ENCODE data around the gene TENM3.

Gene TENM3

DNA sequence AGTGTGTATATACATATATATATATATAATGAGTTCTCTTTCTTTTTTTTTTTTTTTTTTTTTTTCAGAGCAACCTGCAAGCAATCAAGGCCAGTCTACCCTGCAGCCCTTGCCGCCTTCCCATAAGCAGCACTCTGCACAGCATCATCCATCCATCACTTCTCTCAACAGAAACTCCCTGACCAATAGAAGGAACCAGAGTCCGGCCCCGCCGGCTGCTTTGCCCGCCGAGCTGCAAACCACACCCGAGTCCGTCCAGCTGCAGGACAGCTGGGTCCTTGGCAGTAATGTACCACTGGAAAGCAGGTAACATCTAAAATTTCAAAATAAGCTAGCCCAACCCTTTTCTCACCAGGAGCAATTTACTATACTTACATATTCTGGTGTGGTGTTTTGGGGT, 357.7 kb downstream of the TENM3 start:
- peak; percentile 7; the same call in 1 of the 2 replicates for TF ChIP-seq GATA2 (IDR thresholded peaks at IDR 0.05; ENCODE audit: low read depth, low read length)
- TF ChIP-seq GATA3 (IDR thresholded peaks at IDR 0.05; ENCODE audit: low read depth, low read length): no peak

DNA sequence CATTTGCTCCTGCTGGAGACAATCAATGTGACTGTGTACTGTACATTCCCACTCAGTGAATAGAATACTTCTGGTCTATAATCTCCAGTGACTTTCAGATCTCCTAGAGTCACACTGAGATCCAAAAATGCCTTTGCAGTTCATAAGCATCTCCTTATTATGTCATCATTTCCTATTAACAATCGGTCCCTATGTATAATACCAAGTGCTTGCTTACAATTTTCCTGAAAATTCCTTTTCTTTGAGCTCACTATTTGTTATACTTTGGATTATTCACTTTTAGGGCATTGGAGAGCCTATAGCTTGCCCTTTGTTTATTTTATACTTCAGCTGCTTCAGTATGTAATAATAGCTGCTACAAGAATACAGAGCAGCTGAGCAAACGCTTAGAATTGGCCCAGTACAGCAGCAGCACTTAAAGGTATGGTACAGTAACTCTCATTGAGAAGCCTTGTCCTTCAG, 361.0 kb downstream of the TENM3 start:
- TF ChIP-seq GATA3 (IDR thresholded peaks at IDR 0.05; ENCODE audit: low read depth, low read length) (no peak), GATA2 (IDR thresholded peaks at IDR 0.05; ENCODE audit: low read depth, low read length) (no peak)

DNA sequence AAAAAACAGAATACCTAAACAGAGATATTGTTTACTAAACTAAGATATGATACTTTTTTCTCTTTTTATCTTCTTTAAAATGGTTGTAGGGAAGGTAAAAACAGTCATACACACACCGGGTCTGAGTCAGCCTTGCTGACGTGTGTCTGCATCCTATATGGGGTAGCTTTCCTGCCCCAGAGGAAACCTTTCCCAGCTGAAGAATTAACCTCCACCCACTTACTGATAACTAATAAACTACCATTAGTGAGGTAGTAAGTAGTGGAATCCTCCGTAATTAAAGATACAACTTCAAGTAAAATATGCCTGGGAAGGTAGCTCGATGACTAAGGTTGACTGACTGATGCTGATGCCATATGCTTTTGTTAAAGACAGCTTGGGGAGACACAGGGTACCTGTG, 361.8 kb downstream of the TENM3 start:
- TF ChIP-seq GATA3 (IDR thresholded peaks at IDR 0.05; ENCODE audit: low read depth, low read length) (no peak), GATA2 (IDR thresholded peaks at IDR 0.05; ENCODE audit: low read depth, low read length) (no peak)

DNA sequence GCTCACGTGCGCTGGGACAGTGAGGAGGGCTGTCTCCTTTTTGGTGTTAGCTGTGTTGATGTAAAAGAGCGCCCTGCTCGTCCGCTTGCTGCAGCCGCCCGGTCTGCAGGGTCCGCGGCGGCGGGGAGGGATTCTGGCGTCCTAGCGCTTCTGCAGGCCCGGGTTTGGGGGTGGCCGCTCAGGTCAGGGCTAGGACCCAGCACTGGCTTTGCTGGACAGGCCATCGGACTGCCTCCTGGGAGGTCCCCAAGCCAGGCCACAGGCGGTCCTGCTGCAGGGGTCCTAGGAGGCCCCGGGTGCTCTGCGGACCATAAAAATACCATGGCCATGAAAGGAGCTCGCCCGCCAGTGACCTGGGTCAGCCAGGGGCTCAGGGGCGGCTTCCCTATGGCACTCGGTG, 365.3 kb downstream of the TENM3 start:
- TF ChIP-seq GATA2 (IDR thresholded peaks at IDR 0.05; ENCODE audit: low read depth, low read length) (no peak), GATA3 (IDR thresholded peaks at IDR 0.05; ENCODE audit: low read depth, low read length) (no peak)

DNA sequence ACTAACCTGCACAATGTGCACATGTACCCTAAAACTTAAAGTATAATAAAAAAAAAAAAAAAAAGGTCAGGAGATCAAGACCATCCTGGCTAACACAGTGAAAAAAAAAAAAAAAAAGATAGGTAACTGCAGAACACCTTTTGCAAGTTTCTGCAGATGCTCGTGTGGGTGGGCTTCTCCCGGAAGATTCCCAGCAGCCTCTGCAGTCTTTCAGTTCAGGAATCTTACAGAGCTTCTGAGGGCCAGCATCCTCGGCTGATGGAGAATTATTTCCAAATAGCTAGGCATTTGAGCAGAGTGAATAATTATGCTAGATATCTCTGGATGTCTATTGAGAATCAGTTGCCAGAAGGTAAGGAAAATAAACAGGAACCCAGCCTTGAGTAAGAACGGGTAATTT, 373.3 kb downstream of the TENM3 start:
- TF ChIP-seq GATA3 (IDR thresholded peaks at IDR 0.05; ENCODE audit: low read depth, low read length) (no peak), GATA2 (IDR thresholded peaks at IDR 0.05; ENCODE audit: low read depth, low read length) (no peak)

DNA sequence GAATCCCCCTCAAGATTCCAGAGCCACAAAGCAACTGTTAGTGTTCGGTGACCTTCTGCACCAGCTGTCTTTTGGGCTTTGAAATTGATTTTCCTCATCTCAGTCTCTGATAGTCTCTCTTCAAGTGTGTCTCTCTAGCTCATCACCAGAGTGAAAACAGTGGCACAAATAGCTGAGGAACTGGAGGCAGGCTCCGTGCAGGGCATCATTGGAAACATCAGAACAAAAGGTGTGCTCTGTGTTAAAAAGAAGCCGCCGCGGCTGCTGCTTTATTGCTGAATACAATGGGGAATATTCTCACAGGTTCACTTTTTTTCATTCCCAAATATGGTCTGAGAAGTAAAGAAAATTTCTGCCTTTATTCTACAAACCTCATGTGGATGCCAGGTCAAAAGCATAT, 376.5 kb downstream of the TENM3 start:
- TF ChIP-seq GATA3 (IDR thresholded peaks at IDR 0.05; ENCODE audit: low read depth, low read length) (no peak), GATA2 (IDR thresholded peaks at IDR 0.05; ENCODE audit: low read depth, low read length) (no peak)

DNA sequence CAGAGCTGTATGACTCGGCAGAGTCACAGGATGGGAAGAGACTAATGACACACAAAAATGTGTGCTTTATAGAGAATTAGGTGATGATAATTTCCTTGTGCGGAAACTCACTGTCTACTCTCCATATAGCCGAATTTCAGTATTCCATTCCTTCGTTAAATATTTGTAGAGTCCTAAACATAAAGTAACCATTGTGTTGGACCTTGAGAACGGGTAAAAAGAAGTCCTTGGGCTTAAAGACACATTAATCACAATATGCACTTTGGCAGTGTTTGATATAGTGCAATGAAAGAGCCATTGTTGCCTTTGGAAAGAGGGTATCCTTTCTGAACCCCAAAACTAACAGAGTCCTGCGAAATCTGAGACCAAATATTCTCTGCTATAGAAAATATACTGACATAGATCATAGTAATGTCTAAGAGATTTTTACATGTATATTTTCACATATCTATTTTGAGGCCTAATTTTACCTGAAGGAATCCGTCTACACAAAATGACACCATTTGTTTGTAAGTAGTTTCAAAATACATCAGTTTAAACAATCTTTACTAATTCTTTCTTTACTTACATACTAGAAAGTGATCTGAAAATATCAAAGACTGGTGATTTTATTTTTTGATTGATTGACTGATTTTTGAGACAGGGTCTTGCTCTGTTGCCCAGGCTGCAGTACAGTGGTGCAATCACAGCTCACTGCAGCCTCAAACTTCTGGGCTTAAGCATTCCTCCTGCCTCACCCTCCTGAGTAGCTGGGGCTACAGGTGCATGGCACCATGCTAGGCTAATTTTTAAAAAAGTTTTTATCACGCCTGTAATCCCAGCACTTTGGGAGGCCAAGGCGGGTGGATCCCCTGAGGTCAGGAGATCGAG, 377.1 kb downstream of the TENM3 start:
- TF ChIP-seq GATA3 (IDR thresholded peaks at IDR 0.05; ENCODE audit: low read depth, low read length) (no peak), GATA2 (IDR thresholded peaks at IDR 0.05; ENCODE audit: low read depth, low read length) (no peak)

DNA sequence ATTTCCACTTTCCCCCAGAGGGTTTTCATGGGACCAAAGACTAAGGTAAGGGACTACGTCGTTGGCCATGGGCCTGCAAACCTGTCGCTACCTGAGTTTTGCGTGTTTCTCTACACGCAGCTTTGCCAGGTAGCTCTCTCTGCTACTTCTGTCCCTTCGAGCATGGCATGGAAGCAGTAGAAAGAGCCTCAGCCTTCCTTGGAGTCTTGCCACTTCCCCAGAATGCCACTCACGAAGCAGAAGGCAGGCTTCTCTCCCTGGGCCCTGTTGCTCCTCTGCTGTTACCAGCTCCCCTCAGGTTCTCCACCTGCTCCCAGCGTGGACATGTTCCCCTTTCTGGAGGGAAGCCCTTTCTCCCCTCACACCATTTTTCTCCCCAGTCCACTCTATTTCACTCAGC, 381.1 kb downstream of the TENM3 start:
- TF ChIP-seq GATA2 (IDR thresholded peaks at IDR 0.05; ENCODE audit: low read depth, low read length) (no peak), GATA3 (IDR thresholded peaks at IDR 0.05; ENCODE audit: low read depth, low read length) (no peak)

DNA sequence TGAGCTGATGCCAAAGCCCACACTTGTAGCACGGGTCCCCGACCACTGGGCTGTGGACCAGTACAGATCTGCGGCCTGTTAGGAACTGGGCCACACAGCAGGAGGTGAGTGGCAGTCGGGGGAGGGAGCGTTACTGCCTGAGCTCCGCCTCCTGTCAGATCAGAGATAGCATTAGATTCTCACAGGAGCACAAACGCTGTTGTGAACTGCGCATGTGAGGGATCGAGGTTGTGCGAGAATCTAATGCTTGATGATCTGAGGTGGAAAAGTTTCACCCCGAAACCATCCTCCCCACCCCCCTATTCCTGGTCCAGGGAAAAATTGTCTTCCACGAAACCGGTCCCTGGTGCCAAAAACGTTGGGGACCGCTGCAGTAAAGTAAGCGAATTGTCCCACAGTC, 382.0 kb downstream of the TENM3 start:
- TF ChIP-seq GATA2 (IDR thresholded peaks at IDR 0.05; ENCODE audit: low read depth, low read length) (no peak), GATA3 (IDR thresholded peaks at IDR 0.05; ENCODE audit: low read depth, low read length) (no peak)

DNA sequence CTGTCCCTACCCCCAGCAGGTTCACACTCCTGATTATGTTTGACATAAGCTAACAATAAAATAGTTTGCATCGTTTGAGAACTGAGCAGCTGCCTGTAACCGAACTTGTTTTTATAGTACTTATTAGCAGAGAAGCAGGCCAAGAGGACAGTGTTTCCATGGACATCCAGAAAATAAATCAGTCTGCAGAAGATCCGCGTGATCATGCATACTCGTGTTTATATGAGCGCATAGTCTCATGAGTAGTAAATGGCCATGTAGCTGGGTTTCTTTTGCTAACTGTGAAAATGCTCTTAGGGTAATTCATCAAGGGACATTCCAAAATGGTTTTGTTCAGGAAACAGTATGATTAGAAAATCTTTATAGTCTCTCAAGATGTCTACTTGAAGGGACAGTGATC, 384.8 kb downstream of the TENM3 start:
- no peak for TF ChIP-seq GATA2 (IDR thresholded peaks at IDR 0.05; ENCODE audit: low read depth, low read length)
- no peak for TF ChIP-seq GATA3 (IDR thresholded peaks at IDR 0.05; ENCODE audit: low read depth, low read length)

DNA sequence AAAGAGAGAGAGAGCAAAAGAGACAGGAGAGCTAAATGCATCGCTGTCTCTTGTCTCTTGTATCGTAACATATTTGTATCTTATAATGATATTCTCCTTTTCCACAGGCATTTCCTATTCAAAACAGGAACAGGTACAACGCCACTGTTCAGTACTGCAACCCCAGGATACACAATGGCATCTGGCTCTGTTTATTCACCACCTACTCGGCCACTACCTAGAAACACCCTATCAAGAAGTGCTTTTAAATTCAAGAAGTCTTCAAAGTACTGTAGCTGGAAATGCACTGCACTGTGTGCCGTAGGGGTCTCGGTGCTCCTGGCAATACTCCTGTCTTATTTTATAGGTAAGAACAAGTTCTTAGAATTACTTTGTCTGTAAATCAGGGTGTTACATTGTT, 385.3 kb downstream of the TENM3 start:
- TF ChIP-seq GATA2 (IDR thresholded peaks at IDR 0.05; ENCODE audit: low read depth, low read length): no peak
- no peak for TF ChIP-seq GATA3 (IDR thresholded peaks at IDR 0.05; ENCODE audit: low read depth, low read length)

DNA sequence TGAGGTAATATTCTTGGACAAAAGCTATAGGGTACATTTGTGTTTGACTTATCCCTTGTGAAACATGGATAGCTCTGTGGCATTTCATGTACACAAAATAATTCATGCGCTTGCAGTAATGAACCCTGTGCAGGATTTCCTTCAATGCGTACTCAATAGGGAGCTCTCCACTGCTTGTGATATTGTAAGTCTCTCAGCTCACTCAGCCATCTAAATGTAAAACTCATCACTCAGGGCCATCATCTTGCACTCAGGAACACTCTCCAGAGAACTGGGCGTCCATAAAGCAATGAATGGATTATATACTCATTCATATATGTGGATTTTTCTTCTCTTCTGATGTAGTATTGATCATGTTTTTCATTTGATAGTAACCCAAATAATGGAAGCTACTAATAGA, 385.9 kb downstream of the TENM3 start:
- TF ChIP-seq GATA2 (IDR thresholded peaks at IDR 0.05; ENCODE audit: low read depth, low read length): no peak

DNA sequence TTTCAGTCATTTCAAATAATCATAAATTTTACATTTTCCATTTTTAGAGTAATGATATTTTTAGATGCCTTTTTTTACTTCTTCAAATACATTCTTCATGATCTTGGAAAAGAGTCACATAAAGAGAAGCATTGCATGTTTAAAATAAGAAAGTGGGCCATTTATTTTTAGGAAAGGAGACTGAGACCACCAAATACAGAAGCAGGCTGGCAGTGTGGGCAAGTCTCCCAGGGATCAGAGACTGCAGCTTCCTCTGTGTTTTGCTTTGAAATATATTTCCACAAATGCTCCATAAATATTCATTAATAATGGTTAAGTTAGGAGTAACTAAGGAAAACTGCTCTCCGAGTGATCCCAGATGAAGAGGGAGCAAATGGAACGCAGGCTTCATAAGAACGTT, 397.3 kb downstream of the TENM3 start:
- TF ChIP-seq GATA2 (IDR thresholded peaks at IDR 0.05; ENCODE audit: low read depth, low read length) (no peak), GATA3 (IDR thresholded peaks at IDR 0.05; ENCODE audit: low read depth, low read length) (no peak)

DNA sequence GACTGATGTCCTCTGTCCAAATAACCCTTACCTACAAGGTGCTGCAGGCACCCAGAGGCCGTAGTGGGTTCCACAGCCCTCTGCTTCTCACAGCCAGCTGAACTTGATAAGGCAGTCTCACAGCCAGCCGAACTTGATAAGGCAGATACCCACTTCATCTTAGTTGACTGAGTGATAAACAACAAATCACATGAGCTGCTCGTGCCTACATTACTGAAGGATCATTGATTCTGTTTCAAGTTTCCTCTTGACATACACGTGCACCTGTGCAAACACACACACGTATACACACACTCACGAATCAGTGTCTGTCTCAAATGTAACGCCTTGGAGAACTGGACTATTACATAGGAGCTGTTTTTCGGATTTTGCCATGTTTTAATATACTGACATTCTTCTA, 397.7 kb downstream of the TENM3 start:
- TF ChIP-seq GATA2 (IDR thresholded peaks at IDR 0.05; ENCODE audit: low read depth, low read length) (no peak), GATA3 (IDR thresholded peaks at IDR 0.05; ENCODE audit: low read depth, low read length) (no peak)

DNA sequence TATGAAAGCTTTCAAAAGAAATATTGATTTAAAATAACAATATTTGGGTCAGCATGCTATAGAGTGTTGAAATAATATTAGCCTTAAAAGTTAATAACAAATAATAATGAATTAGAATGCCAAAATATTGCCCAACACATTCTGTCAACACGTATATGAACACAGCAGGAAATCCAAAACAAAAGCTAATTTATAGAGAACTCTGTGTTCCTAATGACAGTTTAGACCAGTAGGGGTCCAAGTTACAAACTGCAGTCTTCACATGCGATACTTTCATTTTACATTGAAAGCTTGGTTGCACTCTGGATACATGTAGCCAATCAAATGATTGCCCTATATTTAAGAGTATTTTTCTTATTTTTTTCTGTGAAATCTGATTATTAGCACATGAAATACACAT, 399.6 kb downstream of the TENM3 start:
- TF ChIP-seq GATA3 (IDR thresholded peaks at IDR 0.05; ENCODE audit: low read depth, low read length): no peak
- no peak for TF ChIP-seq GATA2 (IDR thresholded peaks at IDR 0.05; ENCODE audit: low read depth, low read length)

All from SH-SY5Y (cell line).